ENCODE data around the gene TMEM270. TPM values are rescaled to one million over a fixed set of nuclear protein-coding genes. Genes with fewer than 3 reads are reported as not detected.

TMEM270 gene
- total and polyA plus RNA-seq, 2 donors (not counting 1 experiment from before 2014, with no cell fraction given) = not detected

DNA sequence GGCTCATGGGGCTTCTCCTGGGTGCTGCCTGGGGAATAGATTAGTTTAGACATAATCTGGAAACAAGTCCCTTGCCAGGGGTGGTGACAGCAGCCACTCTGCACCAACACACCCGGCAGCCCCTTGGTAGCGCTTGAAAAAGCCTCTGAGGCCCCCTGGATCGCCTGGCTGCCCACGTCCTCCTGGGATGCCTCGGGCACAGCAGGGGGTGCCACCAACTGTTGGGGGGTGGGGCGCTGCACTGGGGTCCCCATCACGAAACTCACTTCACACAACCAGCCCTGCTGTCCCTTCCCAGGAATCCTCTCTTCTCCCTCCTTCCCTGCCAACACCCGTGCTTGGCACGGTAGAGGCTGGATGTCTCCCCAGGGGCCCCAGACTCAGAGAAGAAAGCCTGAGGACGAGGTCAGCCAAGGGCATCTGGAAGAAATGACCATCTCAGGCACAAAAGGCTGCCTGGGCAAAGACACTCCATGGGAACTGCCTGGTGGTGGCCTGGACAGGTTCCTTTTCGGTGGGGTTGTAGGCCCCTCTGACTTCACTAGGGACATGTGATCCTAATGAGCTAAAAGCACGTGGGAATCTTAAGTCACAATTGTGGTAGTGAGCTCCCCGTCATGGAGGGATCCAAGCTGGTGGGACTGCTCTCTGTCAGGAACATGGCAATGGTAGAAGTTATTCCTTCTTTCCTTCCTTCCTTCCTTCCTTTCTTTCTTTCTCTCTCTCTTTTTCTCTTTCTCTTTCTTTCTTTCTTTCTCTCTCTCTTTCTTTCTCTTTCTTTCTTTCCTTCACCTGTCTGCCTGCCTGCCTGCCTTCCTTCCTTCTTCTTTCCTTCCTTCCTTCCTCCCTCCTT is 11.3 kb downstream of the TMEM270 start:
- WGBS (ENCODE audit: insufficient coverage) = 80% methylated on average over 11 of the region's 13 CpGs

DNA sequence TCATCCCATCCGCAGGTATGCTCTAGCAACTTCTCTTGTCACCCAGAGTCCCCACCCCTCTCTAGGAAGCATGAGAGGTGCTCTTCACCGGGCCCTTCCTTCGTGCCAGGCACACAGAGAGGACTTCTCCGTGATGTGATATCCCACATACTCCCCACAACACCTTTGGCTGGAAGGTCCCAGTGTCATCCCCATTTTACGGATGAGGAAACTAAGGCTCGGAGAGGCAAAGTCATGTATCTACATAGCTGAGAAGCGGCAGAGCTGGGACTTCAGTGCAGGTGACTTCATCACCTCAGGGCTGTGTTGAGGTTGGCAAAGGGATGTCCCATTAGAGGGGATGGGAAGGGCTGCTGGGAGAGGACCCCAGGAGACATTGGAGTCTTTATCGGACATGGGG is 15.4 kb downstream of the TMEM270 start:
- no peaks in the 10 kb centered on the region for H3K9me3 Mint-ChIP-seq (ENCODE audit: insufficient read depth)
- H3K27ac ChIP-seq (ENCODE audit: low read length in 2 of 2) = no peak overlapping the region
- no peaks in the 10 kb centered on the region for H3K4me1 ChIP-seq (ENCODE audit: control insufficient read depth in 2 of 2, insufficient read depth in 2 of 2, low read length in 2 of 2)
- H2AFZ ChIP-seq (ENCODE audit: insufficient read depth, low read depth, low read length, poor library complexity, severe bottlenecking) = no peak overlapping the region
- intact Hi-C loops (cut with micrococcal nuclease) = no loop called here
- H3K4me2 ChIP-seq (replicated peaks; ENCODE audit: low read depth, low read length, poor library complexity, severe bottlenecking) = no peak overlapping the region
- CTCF ChIA-PET = no interaction called here
- DNase-seq = no peak
- peaks cover 0 to 7% (median 0%) of the 10 kb centered on the region in 4 experiments for H3K27me3 ChIP-seq (replicated peaks in 1 of 4; ENCODE audit: control extremely low read depth in 1 of 4, control insufficient read depth in 3 of 4, insufficient read depth in 4 of 4, low read length in 3 of 4)
- H3K4me3 ChIP-seq (ENCODE audit: control extremely low read depth in 1 of 5, extremely low read depth in 1 of 5, insufficient read depth in 1 of 5, low read depth in 2 of 5, low read length in 4 of 5) = no peak overlapping the region
- H3K4me1 Mint-ChIP-seq = no peaks in the 10 kb centered on the region
- TF ChIP-seq, protein P1, sequence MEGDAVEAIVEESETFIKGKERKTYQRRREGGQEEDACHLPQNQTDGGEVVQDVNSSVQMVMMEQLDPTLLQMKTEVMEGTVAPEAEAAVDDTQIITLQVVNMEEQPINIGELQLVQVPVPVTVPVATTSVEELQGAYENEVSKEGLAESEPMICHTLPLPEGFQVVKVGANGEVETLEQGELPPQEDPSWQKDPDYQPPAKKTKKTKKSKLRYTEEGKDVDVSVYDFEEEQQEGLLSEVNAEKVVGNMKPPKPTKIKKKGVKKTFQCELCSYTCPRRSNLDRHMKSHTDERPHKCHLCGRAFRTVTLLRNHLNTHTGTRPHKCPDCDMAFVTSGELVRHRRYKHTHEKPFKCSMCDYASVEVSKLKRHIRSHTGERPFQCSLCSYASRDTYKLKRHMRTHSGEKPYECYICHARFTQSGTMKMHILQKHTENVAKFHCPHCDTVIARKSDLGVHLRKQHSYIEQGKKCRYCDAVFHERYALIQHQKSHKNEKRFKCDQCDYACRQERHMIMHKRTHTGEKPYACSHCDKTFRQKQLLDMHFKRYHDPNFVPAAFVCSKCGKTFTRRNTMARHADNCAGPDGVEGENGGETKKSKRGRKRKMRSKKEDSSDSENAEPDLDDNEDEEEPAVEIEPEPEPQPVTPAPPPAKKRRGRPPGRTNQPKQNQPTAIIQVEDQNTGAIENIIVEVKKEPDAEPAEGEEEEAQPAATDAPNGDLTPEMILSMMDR (IDR thresholded peaks at IDR 0.05) = no peak
- no peak for TF ChIP-seq EZH2 (IDR thresholded peaks at IDR 0.05; ENCODE audit: borderline replicate concordance, insufficient read depth, low read depth, low read length, poor library complexity, severe bottlenecking)
- H3K9ac ChIP-seq (ENCODE audit: low read length) = no peak overlapping the region
- POLR2A ChIA-PET = no interaction called here
- H4K20me1 ChIP-seq (ENCODE audit: control insufficient read depth, insufficient read depth, low read length, poor library complexity, severe bottlenecking) = no peaks in the 10 kb centered on the region
- H3K27ac Mint-ChIP-seq = no peak overlapping the region
- no peak overlapping the region for H3K4me3 Mint-ChIP-seq
- H3K27me3 Mint-ChIP-seq = peaks cover 9% of the 10 kb centered on the region
- no peaks in the 10 kb centered on the region for H3K36me3 ChIP-seq (replicated peaks in 1 of 2; ENCODE audit: control extremely low read depth in 1 of 2, control insufficient read depth in 1 of 2, extremely low read depth in 1 of 2, insufficient read depth in 2 of 2, low read length in 1 of 2)
- H3K79me2 ChIP-seq (ENCODE audit: control insufficient read depth, insufficient read depth, low read length) = no peaks in the 10 kb centered on the region
- 99% methylated on average over 8 of the region's 8 CpGs for WGBS (ENCODE audit: insufficient coverage)
- no peak for ATAC-seq (ENCODE audit: low read depth)
- H3K9me3 ChIP-seq (ENCODE audit: control extremely low read depth in 1 of 3, control insufficient read depth in 2 of 3, insufficient read depth in 1 of 3, low read length in 2 of 3) = no peaks in the 10 kb centered on the region

More for the DNA sequence above, 11.3 kb downstream of the TMEM270 start:
- Histone ChIP-seq H3K9me3 (ENCODE audit: control extremely low read depth in 1 of 3, control insufficient read depth in 2 of 3, insufficient read depth in 1 of 3, low read length in 2 of 3) (no peaks in the 10 kb centered on the region), H3K27me3 (replicated peaks in 1 of 4; ENCODE audit: control extremely low read depth in 1 of 4, control insufficient read depth in 3 of 4, insufficient read depth in 4 of 4, low read length in 3 of 4) (peaks cover 0 to 2% (median 0%) of the 10 kb centered on the region in 4 experiments), H4K20me1 (ENCODE audit: control insufficient read depth, insufficient read depth, low read length, poor library complexity, severe bottlenecking) (no peaks in the 10 kb centered on the region), H3K4me1 (ENCODE audit: control insufficient read depth in 2 of 2, insufficient read depth in 2 of 2, low read length in 2 of 2) (no peaks in the 10 kb centered on the region), H3K79me2 (ENCODE audit: control insufficient read depth, insufficient read depth, low read length) (no peaks in the 10 kb centered on the region), H2AFZ (ENCODE audit: insufficient read depth, low read depth, low read length, poor library complexity, severe bottlenecking) (no peak overlapping the region), H3K4me2 (replicated peaks; ENCODE audit: low read depth, low read length, poor library complexity, severe bottlenecking) (no peak overlapping the region), H3K36me3 (replicated peaks in 1 of 2; ENCODE audit: control extremely low read depth in 1 of 2, control insufficient read depth in 1 of 2, extremely low read depth in 1 of 2, insufficient read depth in 2 of 2, low read length in 1 of 2) (no peaks in the 10 kb centered on the region), H3K4me3 (ENCODE audit: control extremely low read depth in 1 of 5, extremely low read depth in 1 of 5, insufficient read depth in 1 of 5, low read depth in 2 of 5, low read length in 4 of 5) (no peak overlapping the region), H3K27ac (ENCODE audit: low read length in 2 of 2) (no peak overlapping the region), H3K9ac (ENCODE audit: low read length) (no peak overlapping the region)
- intact Hi-C loops (cut with micrococcal nuclease) = no loop called here
- ATAC-seq (ENCODE audit: low read depth) (no peak), DNase-seq (no peak)
- CTCF ChIA-PET = no interaction called here
- Mint-ChIP-seq H3K27ac (no peak overlapping the region), H3K27me3 (no peaks in the 10 kb centered on the region), H3K9me3 (ENCODE audit: insufficient read depth) (no peaks in the 10 kb centered on the region), H3K4me3 (no peak overlapping the region), H3K4me1 (no peaks in the 10 kb centered on the region)
- POLR2A ChIA-PET = interaction anchor here (0.6 kb wide), 1 partner anchor 46 kb away, joined by 3 read pairs; no protein-coding TSS in a partner anchor
- TF ChIP-seq, protein P1 (IDR thresholded peaks at IDR 0.05) = no peak
- no peak for TF ChIP-seq EZH2 (IDR thresholded peaks at IDR 0.05; ENCODE audit: borderline replicate concordance, insufficient read depth, low read depth, low read length, poor library complexity, severe bottlenecking)

All from B cell (primary cell).